ENCODE measurements around the gene DOCK6.

Gene DOCK6

DNA sequence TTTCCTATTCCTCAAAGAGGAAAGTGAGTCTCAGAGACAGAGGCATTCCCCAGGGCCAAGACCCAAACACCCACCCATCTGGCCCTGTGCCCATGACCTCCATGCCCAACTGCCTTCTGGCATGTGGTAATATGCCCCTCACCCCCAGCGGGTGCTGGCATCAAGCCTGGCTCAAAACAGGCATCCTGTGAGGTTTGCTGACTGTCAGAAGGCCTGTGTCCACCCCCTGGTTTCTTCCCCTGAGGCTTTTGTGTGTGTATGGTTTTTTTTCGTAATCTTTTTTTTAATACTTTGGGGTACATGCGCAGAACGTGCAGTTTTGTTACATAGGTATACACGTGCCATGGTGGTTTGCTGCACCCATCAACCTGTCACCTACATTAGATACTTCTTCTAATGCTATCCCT, 57.4 kb downstream of the DOCK6 start:
- H3K4me3 ChIP-seq (ENCODE audit: low read length), result no peak overlapping the region
- TF ChIP-seq, protein P1, sequence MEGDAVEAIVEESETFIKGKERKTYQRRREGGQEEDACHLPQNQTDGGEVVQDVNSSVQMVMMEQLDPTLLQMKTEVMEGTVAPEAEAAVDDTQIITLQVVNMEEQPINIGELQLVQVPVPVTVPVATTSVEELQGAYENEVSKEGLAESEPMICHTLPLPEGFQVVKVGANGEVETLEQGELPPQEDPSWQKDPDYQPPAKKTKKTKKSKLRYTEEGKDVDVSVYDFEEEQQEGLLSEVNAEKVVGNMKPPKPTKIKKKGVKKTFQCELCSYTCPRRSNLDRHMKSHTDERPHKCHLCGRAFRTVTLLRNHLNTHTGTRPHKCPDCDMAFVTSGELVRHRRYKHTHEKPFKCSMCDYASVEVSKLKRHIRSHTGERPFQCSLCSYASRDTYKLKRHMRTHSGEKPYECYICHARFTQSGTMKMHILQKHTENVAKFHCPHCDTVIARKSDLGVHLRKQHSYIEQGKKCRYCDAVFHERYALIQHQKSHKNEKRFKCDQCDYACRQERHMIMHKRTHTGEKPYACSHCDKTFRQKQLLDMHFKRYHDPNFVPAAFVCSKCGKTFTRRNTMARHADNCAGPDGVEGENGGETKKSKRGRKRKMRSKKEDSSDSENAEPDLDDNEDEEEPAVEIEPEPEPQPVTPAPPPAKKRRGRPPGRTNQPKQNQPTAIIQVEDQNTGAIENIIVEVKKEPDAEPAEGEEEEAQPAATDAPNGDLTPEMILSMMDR (IDR thresholded peaks at IDR 0.05; ENCODE audit: insufficient read depth, low read depth, low read length, missing control alignments), result no peak
- no peak for DNase-seq (ENCODE audit: low read depth)

DNA sequence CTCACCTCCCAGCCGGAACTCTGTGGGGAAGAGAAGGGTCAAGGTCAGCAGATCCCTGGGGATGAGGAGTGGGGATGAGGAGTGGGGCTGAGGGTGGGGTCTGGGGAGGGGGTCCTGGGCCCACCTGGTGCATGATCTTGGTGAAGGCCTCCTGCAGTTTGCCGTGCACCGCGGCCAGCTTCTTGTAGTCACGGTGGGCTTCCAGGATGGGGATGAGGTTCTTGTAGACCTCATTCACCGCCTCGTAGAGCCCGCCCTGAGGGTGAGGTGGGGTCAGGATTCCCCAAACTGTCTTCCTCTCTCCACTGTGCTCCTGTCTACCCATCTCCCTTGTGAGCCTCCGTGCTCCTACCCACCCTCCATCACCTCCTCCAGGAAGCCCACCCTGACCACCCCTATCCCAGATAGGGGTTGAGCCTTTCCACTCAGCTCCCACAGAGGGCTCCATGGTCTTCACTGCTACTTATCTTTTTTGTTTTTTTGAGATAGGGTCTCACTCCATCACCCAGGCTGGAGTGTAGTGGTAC, 58.2 kb downstream of the DOCK6 start:
- TF ChIP-seq, protein P1 (IDR thresholded peaks at IDR 0.05; ENCODE audit: insufficient read depth, low read depth, low read length, missing control alignments), result no peak
- no peak for DNase-seq (ENCODE audit: low read depth)
- H3K4me3 ChIP-seq (ENCODE audit: low read length), result no peak overlapping the region

DNA sequence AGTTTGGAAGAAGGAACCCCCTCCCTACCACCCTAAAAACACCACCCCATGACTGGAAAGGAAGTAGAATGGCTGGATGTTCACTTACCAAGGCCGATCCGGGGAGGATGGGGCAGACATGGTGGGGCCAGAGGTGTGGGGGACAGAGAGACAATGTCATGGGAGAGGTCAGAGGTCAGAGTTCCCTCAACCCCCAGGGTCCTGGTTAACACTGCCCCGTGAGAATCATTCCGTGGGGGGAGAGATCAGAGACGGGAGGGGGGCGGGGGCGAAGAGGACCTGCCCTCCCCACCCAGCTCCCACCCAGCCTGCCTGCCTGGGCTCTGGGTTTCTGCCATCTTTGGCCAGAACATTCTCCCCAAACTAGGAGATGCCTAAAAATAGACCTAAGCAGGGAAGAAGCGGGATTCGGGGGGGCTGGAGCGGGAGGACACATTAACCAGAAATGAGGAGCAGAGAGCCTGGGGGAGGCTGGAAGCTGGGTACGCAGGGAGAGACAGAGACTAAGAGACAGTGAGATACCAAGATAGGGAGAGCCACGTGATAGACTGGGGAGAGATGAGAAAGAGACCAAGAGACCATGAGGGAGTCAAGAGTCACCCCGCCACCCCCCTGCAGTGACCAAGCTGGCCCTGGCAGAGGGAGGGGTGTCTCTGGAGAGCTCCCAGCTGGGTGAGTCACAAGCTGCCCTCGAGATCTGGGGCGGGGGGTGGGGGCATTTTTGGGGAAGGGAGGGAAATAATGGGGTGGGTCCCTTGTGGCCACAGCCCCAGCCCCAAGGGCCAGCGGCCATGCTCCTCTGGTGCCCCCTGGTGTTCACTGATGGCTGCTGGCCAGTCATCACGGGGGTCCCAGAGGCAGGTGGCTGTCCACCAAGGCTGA, 58.9 kb downstream of the DOCK6 start:
- H3K4me3 ChIP-seq (ENCODE audit: low read length), result no peak overlapping the region
- TF ChIP-seq, protein P1 (IDR thresholded peaks at IDR 0.05; ENCODE audit: insufficient read depth, low read depth, low read length, missing control alignments), result peak; percentile 69
- DNase-seq (ENCODE audit: low read depth), result no peak

DNA sequence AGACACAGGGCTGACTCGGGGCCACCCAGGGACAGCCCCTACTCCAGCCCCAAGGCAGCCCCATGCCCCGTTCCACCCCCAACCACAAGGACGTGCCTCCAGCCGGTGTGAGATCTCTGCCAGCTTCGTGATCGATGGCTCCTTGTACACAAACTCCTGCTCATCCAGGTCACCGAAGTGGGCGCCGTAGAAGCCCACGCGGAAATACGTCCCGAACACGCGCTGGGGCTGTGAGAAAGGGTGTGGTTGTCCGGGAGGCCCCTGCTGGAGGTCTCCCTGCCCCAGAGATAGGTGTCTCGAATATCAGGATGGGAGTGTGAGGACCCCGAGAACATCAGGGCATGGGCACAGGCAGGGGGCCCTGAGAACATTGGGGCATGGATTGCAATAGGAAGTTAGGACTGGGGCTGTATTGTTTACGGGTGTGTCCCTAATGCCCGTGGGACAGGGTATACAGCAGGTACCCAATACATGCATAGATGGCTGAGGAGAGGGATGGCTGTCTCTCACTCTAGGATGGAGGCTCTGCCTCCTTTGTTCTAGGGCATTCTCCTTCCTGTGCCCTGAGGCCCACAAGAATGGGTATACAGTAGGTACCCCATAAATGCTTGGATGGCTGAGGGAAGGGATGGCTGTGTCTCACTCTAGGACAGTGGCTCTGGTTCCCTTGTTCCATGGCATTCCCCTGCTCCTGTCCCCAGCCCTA, 59.7 kb downstream of the DOCK6 start:
- H3K4me3 ChIP-seq (ENCODE audit: low read length), result no peak overlapping the region
- TF ChIP-seq, protein P1 (IDR thresholded peaks at IDR 0.05; ENCODE audit: insufficient read depth, low read depth, low read length, missing control alignments), result no peak
- DNase-seq (ENCODE audit: low read depth), result no peak

DNA sequence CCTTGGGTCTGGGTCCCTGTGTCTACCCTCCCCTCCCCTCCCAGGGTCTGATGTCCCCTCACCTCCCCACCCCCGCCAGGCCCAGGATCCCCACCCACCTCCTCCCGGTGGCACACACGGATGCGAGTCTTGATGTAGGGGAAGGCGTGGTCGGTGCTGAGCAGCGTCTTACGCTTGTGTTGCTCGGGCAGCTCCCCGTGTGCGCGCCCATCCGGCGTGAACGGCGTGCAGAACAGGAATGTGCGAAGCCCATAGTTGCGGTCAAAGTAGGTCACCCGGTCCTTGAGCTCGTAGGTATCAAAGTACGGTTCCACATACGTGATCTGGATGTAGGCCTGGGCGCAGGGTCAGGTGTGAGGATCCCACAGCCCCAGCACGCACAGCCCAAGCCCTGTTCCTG, 60.5 kb downstream of the DOCK6 start:
- no peak overlapping the region for H3K4me3 ChIP-seq (ENCODE audit: low read length)
- DNase-seq (ENCODE audit: low read depth), result no peak
- TF ChIP-seq, protein P1 (IDR thresholded peaks at IDR 0.05; ENCODE audit: insufficient read depth, low read depth, low read length, missing control alignments), result no peak

DNA sequence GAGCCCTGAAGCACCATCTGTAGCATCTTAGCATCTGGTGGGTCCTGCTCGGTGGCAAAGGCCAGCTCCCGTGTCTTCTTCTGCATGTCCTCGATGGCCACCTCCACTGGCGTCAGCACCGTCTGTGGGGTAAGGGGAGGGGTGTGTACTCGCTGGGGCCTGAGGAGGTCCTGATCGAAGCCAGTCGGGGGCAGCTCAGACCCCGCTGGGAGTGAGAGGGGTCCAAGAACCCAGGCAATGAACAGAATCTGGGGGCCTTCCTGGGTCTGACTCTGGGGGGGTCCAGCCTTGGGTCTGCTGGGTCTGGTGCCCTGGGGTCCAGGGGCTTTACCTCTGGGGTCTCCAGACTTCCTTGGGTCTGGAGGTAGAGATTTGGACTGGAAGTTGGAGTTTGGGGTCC, 61.4 kb downstream of the DOCK6 start:
- no peak for DNase-seq (ENCODE audit: low read depth)

More for the DNA sequence above, 61.4 kb downstream of the DOCK6 start:
- TF ChIP-seq, protein P1 (IDR thresholded peaks at IDR 0.05; ENCODE audit: insufficient read depth, low read depth, low read length, missing control alignments), result no peak
- H3K4me3 ChIP-seq (ENCODE audit: low read length), result no peak overlapping the region
